ENCODE data around the gene STXBP2. TPM values are rescaled to one million over a fixed set of nuclear protein-coding genes. Genes with fewer than 3 reads are reported as not detected.

Gene STXBP2
- total and polyA plus RNA-seq, 9 of the 15 experiments (the other 6 are each of a cell fraction or from before 2014, with no cell fraction given), result 2.5 to 163 (median 71.3) TPM

- H3K4me1 ChIP-seq (replicated peaks in 1 of 2; ENCODE audit: control insufficient read depth in 2 of 2, insufficient read depth in 2 of 2, low read length in 2 of 2), result peaks cover 19 to 35% of the 10 kb centered on the region in 2 experiments; a peak in 4 of 5 replicates
- no peaks in the 10 kb centered on the region for H3K9me1 ChIP-seq (ENCODE audit: control insufficient read depth, insufficient read depth, low read length)
- intact Hi-C loops (cut with micrococcal nuclease) (no loop called here), in situ Hi-C loops (cut with MboI) (no loop called here)
- peaks cover 46% of the 10 kb centered on the region for H3K79me2 ChIP-seq (ENCODE audit: control insufficient read depth, insufficient read depth, low read length)
- no peak overlapping the region for H3K4me3 ChIP-seq
- no peak overlapping the region for H3K27ac ChIP-seq (ENCODE audit: extremely low read depth, low read depth, low read length)
- H3K9ac ChIP-seq (ENCODE audit: insufficient read depth in 1 of 2, low read depth in 2 of 2, low read length in 2 of 2), result no peak overlapping the region
- no peak overlapping the region for H2AFZ ChIP-seq (ENCODE audit: low read depth, low read length)
- BruUV-seq (replicated peaks), result no TSS peak
- TF ChIP-seq HDAC1 (IDR thresholded peaks at IDR 0.05), result no peak
- no peak for TF ChIP-seq ZNF274 (IDR thresholded peaks at IDR 0.05; ENCODE audit: borderline replicate concordance, low read depth, low read length)
- TF ChIP-seq ZKSCAN8 (CRISPR knock-in tag; IDR thresholded peaks at IDR 0.05), result no peak
- no peak for TF ChIP-seq CHAMP1 (IDR thresholded peaks at IDR 0.05)
- TF ChIP-seq XRCC4 (IDR thresholded peaks at IDR 0.05; ENCODE audit: extremely low read depth, insufficient read depth, insufficient read length), result no peak
- no peak for TF ChIP-seq NFE2L1 (tag; IDR thresholded peaks at IDR 0.05; ENCODE audit: borderline replicate concordance, low read depth)
- TF ChIP-seq LARP7 (IDR thresholded peaks at IDR 0.05), result no peak
- no peak for TF ChIP-seq ZNF134 (CRISPR knock-in tag; conservative IDR thresholded peaks at IDR 0.05)
- TF ChIP-seq ZZZ3 (IDR thresholded peaks at IDR 0.05), result no peak
- TF ChIP-seq OTX1 (CRISPR knock-in tag; IDR thresholded peaks at IDR 0.05), result no peak
- TF ChIP-seq SMARCB1 (IDR thresholded peaks at IDR 0.05; ENCODE audit: insufficient read length, low read depth), result no peak
- no peak for TF ChIP-seq THRB (CRISPR knock-in tag; conservative IDR thresholded peaks at IDR 0.05)
- no peak for TF ChIP-seq ZNF76 (CRISPR knock-in tag; IDR thresholded peaks at IDR 0.05; ENCODE audit: borderline replicate concordance)
- TF ChIP-seq SNRNP70 (optimal IDR thresholded peaks at IDR 0.05; ENCODE audit: low read depth, low read length), result no peak
- H3K9me3 ChIP-seq (replicated peaks; ENCODE audit: control insufficient read depth, insufficient read depth, low read depth, low read length), result no peaks in the 10 kb centered on the region
- ChIA-PET POLR2A (interaction anchor here (4.8 kb wide), 1 partner anchor 13 kb away, joined by 22 read pairs; no protein-coding TSS in a partner anchor), CTCF (ENCODE audit: low intra/inter-chr PET ratio) (no interaction called here)
- no peak for FAIRE-seq
- peaks cover 23% of the 10 kb centered on the region; the same call in 2 of the 3 replicates for H3K36me3 ChIP-seq (ENCODE audit: control insufficient read depth, insufficient read depth, low read length)
- no peaks in the 10 kb centered on the region for H3K27me3 ChIP-seq (ENCODE audit: control insufficient read depth in 2 of 2, insufficient read depth in 2 of 2, low read length in 2 of 2)
- no peak for ATAC-seq
- no peak for DNase-seq (ENCODE audit: extremely low read depth in 1 of 4, low spot score in 3 of 4)
- no peaks in the 10 kb centered on the region for H4K20me1 ChIP-seq (replicated peaks; ENCODE audit: control insufficient read depth, insufficient read depth, low read length)
- 83% methylated on average over 11 of the region's 12 CpGs for WGBS (ENCODE audit: insufficient coverage, low coverage, missing lambda C conversion rate)
- H3K4me2 ChIP-seq (ENCODE audit: insufficient read depth, low read length), result no peak overlapping the region
Measured at GRCh38 chr19:7631577-7631976, 5.3 kb upstream of the STXBP2 start.
